Sciatic nerve (tissue), 2 donors: ENCODE data around the gene UHMK1. TPM values are rescaled to one million over a fixed set of nuclear protein-coding genes. Genes with fewer than 3 reads are reported as not detected.

ENCODE experiments used
- ATAC-seq: fragments of 200-7000 bp; cut with Tn5 transposase; one replicate; pipeline ENCODE4 v1.9.1; 2020; ENCODE audit warnings: mild to moderate bottlenecking, moderate library complexity
- DNase-seq: peaks from one replicate; pipeline ENCODE4 v3.0.0-alpha.2; 2020; ENCODE audit warnings: low spot score
- intact Hi-C: fragments of 100-400 bp; cut with DNase I; formaldehyde crosslinking; loops from one replicate; pipeline ENCODE4 v1.14.2; 2022
- total RNA-seq: library from RNA; stranded (reverse); fragmentation: NEBNext Ultra II Directional; extraction: Animal tissue kit (Norgen Biotek cat#: 25700); gene quantifications from one replicate; pipeline ENCODE4 v1.2.1, GENCODE V29; 2021
- donor health status: DM: no; HTN: no; CAD: no.
- donor health status: DM: no; HTN: no; CAD: no.

UHMK1 gene
- total RNA-seq, 1 donor from 2014 or later = 37.4 TPM

GRCh38 chr1:162502077-162502476 is 4.5 kb downstream of the UHMK1 start:
- intact Hi-C loops = no loop called here
- ATAC-seq (no peak), DNase-seq (no peak)

DNA sequence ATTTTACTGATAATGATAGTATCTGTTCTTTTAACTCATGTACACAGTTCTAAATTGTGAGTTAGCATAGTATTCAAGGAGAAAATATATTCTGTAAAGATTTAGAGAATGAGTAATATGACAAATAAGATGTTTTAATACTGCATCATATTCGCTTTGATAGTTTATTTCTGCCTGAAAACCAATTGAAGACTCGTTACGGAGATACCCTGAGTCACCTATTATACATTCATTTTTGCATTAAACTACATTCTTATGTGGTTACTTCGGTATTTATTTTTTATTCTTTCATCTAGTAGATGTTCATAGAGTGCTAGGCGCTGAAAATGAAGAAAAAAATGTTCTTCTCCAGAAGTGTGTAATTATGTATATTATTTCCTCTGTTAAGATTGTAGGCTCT is 5.3 kb downstream of the UHMK1 start:
- no peak for DNase-seq
- intact Hi-C loops = no loop called here
- no peak for ATAC-seq

DNA sequence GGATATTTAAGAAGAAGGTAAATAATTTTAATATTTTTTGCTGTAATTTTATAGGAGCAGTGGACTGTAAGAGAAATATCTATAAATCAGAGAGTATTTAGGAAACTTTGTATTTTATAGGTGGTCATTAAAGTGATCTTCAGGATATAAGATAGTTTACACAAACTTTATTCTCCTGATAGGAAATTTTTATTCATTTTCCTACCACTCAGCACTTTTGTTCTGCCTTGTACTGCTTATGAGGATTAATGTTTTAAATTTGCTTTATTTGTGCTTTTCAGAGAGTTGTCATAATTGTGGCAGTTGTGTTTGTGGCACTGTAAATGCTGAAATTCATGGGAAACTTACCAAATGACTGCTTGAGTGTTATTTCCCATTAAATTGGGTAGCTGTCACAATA is 29.7 kb downstream of the UHMK1 start:
- intact Hi-C loops = no loop called here
- no peak for DNase-seq
- ATAC-seq = no peak

DNA sequence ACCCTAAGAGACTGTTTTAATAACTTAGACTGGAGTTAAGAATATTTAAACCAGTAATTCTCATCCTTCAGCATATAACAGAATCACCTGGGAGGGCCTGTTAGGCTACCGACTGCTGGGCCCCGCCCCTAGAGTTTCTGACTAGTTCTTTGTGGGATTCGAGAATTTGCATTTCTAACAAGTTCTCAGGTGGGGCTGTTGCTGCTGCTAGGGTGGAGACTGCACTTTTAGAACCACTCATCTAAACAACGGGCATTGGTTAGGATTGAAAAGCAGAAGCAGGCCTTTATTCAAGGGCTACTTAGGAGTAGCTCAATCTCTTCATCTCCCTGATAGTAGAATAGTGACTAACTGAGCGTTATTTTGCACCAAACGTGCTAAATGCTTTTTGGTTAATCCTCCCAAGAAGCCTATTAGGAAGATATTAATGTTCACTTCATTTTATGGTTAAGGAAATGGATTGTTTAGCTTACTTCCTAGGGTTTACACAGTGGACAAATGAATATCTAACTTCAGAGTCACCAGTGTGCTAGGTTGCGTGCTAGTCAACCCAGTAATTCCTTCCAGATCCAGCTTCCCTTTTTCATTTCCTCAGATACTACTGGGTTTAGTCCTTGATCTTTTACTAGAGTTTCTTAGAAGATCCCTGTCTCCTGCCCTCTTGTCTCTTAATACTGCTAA is 32.8 kb downstream of the UHMK1 start:
- no peak for DNase-seq
- intact Hi-C loops = no loop called here
- no peak for ATAC-seq

GRCh38 chr1:162530988-162531319 is 33.3 kb downstream of the UHMK1 start:
- intact Hi-C loops = no loop called here
- ATAC-seq (no peak), DNase-seq (no peak)

- DNase-seq (no peak), ATAC-seq (no peak)
- intact Hi-C loops = no loop called here
Observed at GRCh38 chr1:162535501-162535900, 37.9 kb downstream of the UHMK1 start.

DNA sequence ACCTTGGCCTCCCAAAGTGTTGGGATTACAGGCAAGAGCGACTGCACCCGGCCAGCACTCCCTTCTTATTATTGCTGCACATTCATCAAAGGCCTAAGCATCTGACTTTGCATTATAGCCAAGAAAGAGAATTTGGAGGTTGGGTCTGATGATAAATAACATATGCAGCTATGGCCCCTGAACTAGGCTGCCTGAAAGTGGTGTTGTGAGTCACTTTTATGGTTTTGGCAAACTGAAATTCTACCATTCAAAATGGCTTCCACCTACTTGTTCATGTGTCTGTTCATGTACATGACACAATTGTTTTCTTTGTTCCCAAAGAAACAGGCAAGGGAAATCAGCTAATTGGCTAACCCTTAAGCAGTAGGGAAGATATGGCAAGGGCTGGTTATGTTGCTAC is 38.9 kb downstream of the UHMK1 start:
- no peak for DNase-seq
- no peak for ATAC-seq
- intact Hi-C loops = no loop called here

DNA sequence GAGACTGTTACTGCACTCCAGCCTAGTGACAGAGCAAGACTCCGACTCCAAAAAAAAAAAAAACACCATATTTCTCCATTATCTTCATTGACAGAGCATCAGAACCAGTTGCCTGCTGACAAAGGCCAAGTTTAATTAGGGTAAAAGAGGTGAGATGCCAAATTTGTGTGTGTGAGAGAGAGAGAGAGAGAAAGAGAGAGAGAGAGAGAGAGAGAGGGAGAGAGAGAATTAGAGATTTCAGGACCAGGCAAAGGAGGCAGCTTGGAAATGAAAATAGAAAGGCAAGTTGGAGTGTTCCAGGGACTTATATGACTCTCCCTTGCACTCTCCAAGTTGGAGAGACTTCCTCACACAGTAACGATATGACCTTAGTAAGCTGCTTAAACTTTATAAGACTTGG is 39.6 kb downstream of the UHMK1 start:
- no peak for ATAC-seq
- DNase-seq = no peak
- intact Hi-C loops = no loop called here

GRCh38 chr1:162538815-162539431 is 41.3 kb downstream of the UHMK1 start:
- no peak for ATAC-seq
- DNase-seq = no peak
- intact Hi-C loops = no loop called here

GRCh38 chr1:162541619-162542141 is 44.1 kb downstream of the UHMK1 start:
- intact Hi-C loops = no loop called here
- DNase-seq (no peak), ATAC-seq (peak; percentile 75)

DNA sequence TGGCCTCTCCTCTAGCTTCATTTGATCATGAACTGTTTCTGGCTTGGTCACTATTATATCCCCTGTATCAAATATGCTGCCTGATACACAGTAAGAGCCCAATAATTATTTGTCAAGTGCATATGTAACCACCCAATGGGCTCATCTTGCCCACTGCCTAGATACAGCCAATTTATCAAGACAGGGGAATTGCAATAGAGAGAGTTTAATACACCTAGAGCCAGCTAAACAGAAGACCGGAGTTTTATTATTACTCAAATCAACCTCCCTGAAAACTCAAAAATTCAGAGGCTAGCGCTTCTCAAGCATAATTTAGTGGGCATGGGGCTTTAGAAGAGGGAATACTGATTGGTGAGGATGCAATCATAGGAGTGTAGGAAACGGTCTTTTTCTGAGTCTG is 45.6 kb downstream of the UHMK1 start:
- no peak for DNase-seq
- no peak for ATAC-seq
- intact Hi-C loops = no loop called here

DNA sequence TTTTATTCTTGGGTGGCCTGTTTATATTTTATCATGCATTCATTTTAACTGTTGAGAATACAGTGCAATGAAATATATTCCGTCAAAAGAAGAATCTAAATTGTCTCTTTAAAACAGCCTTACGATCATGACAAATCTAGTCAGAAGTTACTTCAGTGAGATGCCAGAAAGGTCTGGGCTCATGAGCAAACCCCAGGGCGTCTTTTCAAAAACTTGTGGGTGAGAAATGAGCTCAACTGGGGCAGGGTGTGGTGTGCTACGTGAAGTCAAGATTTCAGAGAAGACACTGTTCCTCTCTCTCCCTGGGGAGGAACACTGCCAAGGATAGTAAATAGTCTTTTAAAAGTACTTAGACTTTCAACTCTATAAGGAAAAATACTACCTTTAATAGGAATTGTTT is 50.6 kb downstream of the UHMK1 start:
- ATAC-seq = peak; percentile 93
- intact Hi-C loops = no loop called here
- DNase-seq = no peak

- intact Hi-C loops = no loop called here
- DNase-seq = no peak
- no peak for ATAC-seq
Observed at GRCh38 chr1:162549001-162549400, 51.4 kb downstream of the UHMK1 start.

DNA sequence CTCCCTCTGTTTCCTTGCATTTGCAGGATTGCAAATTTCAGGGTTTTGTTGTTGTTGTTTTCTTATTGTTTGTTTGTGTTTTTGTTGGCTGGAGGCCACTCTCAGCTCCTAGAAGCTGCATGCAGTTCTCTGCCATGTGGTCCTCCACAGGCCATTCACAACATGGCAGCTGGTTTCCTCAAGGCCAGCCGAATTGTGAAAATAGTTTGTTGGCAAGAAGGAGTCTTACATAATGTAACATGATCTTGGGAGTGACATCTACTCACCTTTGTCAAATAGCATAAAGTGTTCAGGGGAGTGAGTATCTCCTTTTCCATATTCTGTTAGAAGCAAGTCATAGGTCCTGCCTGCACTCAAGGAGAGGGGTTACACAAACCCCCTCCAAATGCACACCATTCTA is 53.3 kb downstream of the UHMK1 start:
- intact Hi-C loops = no loop called here
- DNase-seq = no peak
- ATAC-seq = no peak

- DNase-seq = no peak
- ATAC-seq = peak; percentile 77
- intact Hi-C loops = no loop called here
Observed at GRCh38 chr1:162551969-162552683, 54.5 kb downstream of the UHMK1 start.

DNA sequence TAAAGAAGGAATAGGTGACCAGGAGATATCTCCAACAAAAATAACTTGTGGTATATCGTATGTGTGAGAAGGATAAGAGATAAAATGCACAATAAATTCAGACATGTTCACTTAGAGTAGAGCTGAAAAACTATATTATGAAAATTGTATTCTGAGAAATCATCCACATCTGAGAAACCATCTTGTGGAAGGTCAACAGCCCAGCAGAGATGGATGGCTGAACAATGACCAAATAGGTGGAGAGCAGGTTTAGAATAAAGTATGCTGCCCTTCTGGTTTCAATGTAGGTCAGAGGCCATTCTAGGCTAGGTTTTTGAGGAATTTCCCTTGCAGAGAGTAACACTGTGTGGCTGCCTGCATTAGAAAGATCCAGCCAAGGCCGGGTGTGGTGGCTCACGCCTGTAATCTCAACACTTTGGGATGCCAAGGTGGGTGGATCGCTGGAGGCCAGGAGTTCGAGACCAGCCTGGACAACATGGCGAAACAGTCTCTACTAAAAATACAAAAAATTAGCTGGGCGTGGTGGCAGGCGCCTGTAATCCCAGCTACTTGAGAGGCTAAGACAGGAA is 55.1 kb downstream of the UHMK1 start:
- intact Hi-C loops = no loop called here
- DNase-seq (no peak), ATAC-seq (peak; percentile 54)

DNA sequence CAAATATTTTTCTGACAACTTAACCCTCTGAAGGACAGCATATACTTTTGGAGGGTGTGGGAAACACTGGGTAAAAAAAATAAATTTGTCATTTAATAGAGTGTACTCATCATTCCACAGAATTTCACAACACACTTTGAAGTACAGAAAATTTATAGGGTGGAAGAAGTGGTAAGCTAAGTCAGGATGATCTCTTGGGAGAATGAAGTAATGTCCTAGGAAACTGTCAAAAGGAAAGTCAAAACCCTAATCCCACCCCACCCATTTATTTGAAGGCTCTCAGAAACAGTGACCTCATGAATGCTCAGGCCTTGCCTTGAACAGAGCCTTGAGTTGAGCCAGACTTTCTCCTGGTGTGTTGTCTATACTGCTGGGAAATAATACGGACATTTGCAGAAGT is 56.6 kb downstream of the UHMK1 start:
- DNase-seq (no peak), ATAC-seq (peak; percentile 69)
- intact Hi-C loops = no loop called here

- intact Hi-C loops = no loop called here
- no peak for ATAC-seq
- DNase-seq = no peak
Observed at GRCh38 chr1:162557536-162557935, 59.9 kb downstream of the UHMK1 start.

DNA sequence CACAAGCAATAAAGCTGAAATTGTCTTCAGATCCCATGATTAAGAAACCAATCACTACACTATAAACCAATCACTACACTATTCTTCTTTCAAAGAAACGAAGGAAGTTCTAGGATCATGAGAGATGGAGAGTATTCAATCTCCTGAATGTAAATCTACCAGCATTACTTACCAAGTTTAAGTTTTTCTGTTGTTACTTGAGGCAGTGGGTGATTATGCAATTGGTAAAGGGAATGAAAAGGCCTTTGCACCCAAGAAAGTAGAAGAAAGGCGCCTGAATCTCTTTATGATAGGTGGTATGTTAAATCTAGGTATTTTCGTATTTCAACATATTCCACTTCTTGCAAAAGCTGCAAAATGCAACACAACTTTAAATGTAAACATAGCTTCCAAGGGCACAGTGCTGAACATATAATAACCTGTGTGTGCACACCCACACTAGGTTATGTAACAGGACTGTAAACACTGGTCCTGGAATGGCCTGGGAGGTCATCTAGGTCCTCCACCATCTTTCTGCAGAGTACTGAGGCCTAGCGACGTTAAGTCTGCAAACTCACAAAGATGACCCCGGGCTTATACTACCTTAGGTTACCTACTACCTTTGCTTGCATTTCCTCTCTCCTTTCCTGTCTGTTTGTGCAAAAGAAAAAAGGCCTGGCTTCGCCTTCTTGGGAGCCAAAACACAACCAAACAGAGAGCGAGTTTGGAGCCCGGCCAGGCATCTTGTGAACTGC is 62.9 kb downstream of the UHMK1 start:
- intact Hi-C loops = no loop called here
- no peak for DNase-seq
- ATAC-seq = peak; percentile 4
